H9 (cell line): Measurements from ENCODE around the gene ZNF341. TPM values are rescaled to one million over a fixed set of nuclear protein-coding genes. Genes with fewer than 3 reads are reported as not detected.

Source experiments
- DNase-seq: peaks from one replicate; pipeline ENCODE4 v3.0.0-alpha.2; 2017
- H2AFZ ChIP-seq: one replicate; pipeline ENCODE4 v1.6.1; 2013; ENCODE audit warnings: mild to moderate bottlenecking, low read length, control low read depth, moderate library complexity
- H2AK5ac ChIP-seq: 2 replicates; pipeline ENCODE4 v1.6.1; 2013; ENCODE audit warnings: low read length, control low read depth, mixed read lengths; ENCODE audit not compliant: insufficient read length
- H2BK120ac ChIP-seq: one replicate; pipeline ENCODE4 v1.6.1; 2013; ENCODE audit warnings: low read depth, mild to moderate bottlenecking, low read length, control low read depth, inconsistent platforms; ENCODE audit not compliant: poor library complexity, severe bottlenecking
- H2BK12ac ChIP-seq: 2 replicates; pipeline ENCODE4 v1.6.1; 2013; ENCODE audit warnings: low read length, control low read depth, mixed read lengths, low read depth; ENCODE audit not compliant: insufficient read length
- H2BK15ac ChIP-seq: 2 replicates; pipeline ENCODE4 v1.6.1; 2013; ENCODE audit warnings: low read depth, low read length, control low read depth
- H2BK20ac ChIP-seq: one replicate; pipeline ENCODE4 v1.6.1; 2013; ENCODE audit warnings: low read depth, mild to moderate bottlenecking, low read length, control low read depth, inconsistent platforms; ENCODE audit not compliant: poor library complexity, severe bottlenecking
- H2BK5ac ChIP-seq: 2 replicates; pipeline ENCODE4 v1.6.1; 2013; ENCODE audit warnings: low read length, control low read depth, mixed read lengths; ENCODE audit not compliant: insufficient read length
- H3K14ac ChIP-seq: 2 replicates; pipeline ENCODE4 v1.6.1; 2013; ENCODE audit warnings: low read length, control low read depth; ENCODE audit not compliant: insufficient read depth
- H3K18ac ChIP-seq: 2 replicates; pipeline ENCODE4 v1.6.1; 2013; ENCODE audit warnings: low read depth, mild to moderate bottlenecking, mixed read lengths, low read length, control low read depth; ENCODE audit not compliant: insufficient read length
- H3K23ac ChIP-seq: 2 replicates; pipeline ENCODE4 v1.6.1; 2013; ENCODE audit warnings: low read length, control low read depth, mixed read lengths, low read depth; ENCODE audit not compliant: insufficient read length
- H3K23me2 ChIP-seq: 2 replicates; pipeline ENCODE4 v1.6.1; 2013; ENCODE audit warnings: low read depth, mild to moderate bottlenecking, mixed read lengths, low read length, control low read depth; ENCODE audit not compliant: insufficient read length, poor library complexity, severe bottlenecking
- H3K27ac ChIP-seq: 2 replicates; pipeline ENCODE4 v1.5.1; 2013; ENCODE audit warnings: low read length, control low read depth, mixed read lengths, low read depth; ENCODE audit not compliant: insufficient read length
- H3K27me3 ChIP-seq: 2 replicates; pipeline ENCODE4 v1.6.1; 2013; ENCODE audit warnings: low read length, control low read depth, inconsistent platforms; ENCODE audit not compliant: insufficient read depth
- H3K4ac ChIP-seq: 2 replicates; pipeline ENCODE4 v1.6.1; 2013; ENCODE audit warnings: low read depth, mild to moderate bottlenecking, control low read depth, inconsistent platforms, low read length, moderate library complexity
- H3K4me1 ChIP-seq: 2 replicates; pipeline ENCODE4 v1.6.1; 2013; ENCODE audit warnings: low read length, control low read depth, inconsistent platforms; ENCODE audit not compliant: insufficient read depth
- H3K4me2 ChIP-seq: 2 replicates; pipeline ENCODE4 v1.6.1; 2013; ENCODE audit warnings: low read length, control low read depth, mixed read lengths; ENCODE audit not compliant: insufficient read length, insufficient read depth
- H3K56ac ChIP-seq: 2 replicates; pipeline ENCODE4 v1.6.1; 2013; ENCODE audit warnings: low read depth, mild to moderate bottlenecking, mixed read lengths, low read length, control low read depth; ENCODE audit not compliant: insufficient read length
- H3K79me1 ChIP-seq: 2 replicates; pipeline ENCODE4 v1.6.1; 2013; ENCODE audit warnings: low read depth, mild to moderate bottlenecking, moderate library complexity, low read length, control low read depth, inconsistent platforms; ENCODE audit not compliant: insufficient read depth, poor library complexity, severe bottlenecking
- H3K79me2 ChIP-seq: 2 replicates; pipeline ENCODE4 v1.6.1; 2013; ENCODE audit warnings: low read length, control low read depth, inconsistent platforms; ENCODE audit not compliant: insufficient read depth
- H3K9ac ChIP-seq: 2 replicates; pipeline ENCODE4 v1.6.1; 2013; ENCODE audit warnings: low read length, control low read depth, mixed read lengths; ENCODE audit not compliant: insufficient read length; ENCODE audit errors: extremely low read depth
- H3K9me3 ChIP-seq: one replicate; pipeline ENCODE4 v1.6.1; 2013; ENCODE audit warnings: low read depth, low read length, inconsistent platforms; ENCODE audit not compliant: control insufficient read depth
- H3T11ph ChIP-seq: one replicate; pipeline ENCODE4 v1.6.1; 2013; ENCODE audit warnings: mild to moderate bottlenecking, low read length, control low read depth, inconsistent platforms
- H4K20me1 ChIP-seq: one replicate; pipeline ENCODE4 v1.6.1; 2013; ENCODE audit not compliant: control insufficient read depth, insufficient read length, insufficient read depth
- H4K5ac ChIP-seq: 2 replicates; pipeline ENCODE4 v1.6.1; 2013; ENCODE audit warnings: low read depth, mild to moderate bottlenecking, mixed read lengths, low read length, control low read depth; ENCODE audit not compliant: insufficient read length
- H4K8ac ChIP-seq: replicated peaks from 2 replicates; pipeline ENCODE4 v1.6.1; 2013; ENCODE audit warnings: low read length, control low read depth, mixed read lengths, low read depth; ENCODE audit not compliant: insufficient read length
- H4K91ac ChIP-seq: 2 replicates; pipeline ENCODE4 v1.6.1; 2013; ENCODE audit warnings: low read depth, mild to moderate bottlenecking, moderate library complexity, mixed read lengths, low read length, control low read depth; ENCODE audit not compliant: insufficient read length
- H3K27ac Mint-ChIP-seq, 3 experiments: 2 replicates in 2 of 3; 3 replicates in 1 of 3; pipeline ENCODE4 v1.8.0; 2020 to 2021; ENCODE audit warnings: mixed read lengths in 3 of 3, mild to moderate bottlenecking in 1 of 3, moderate library complexity in 1 of 3
- H3K27me3 Mint-ChIP-seq: 2 replicates; pipeline ENCODE4 v1.8.0; 2021; ENCODE audit warnings: low read depth, mild to moderate bottlenecking, moderate library complexity, mixed read lengths
- H3K36me3 Mint-ChIP-seq, 3 experiments: 2 replicates in 2 of 3; 3 replicates in 1 of 3; pipeline ENCODE4 v1.8.0; 2020 to 2021; ENCODE audit warnings: low read depth in 3 of 3, mixed read lengths in 3 of 3; ENCODE audit not compliant: insufficient read depth in 1 of 3
- H3K4me1 Mint-ChIP-seq, 2 experiments: 2 replicates each; pipeline ENCODE4 v1.8.0; 2020; ENCODE audit warnings: mixed read lengths in 2 of 2
- H3K4me3 Mint-ChIP-seq, 2 experiments: 2 replicates in 1 of 2; 3 replicates in 1 of 2; pipeline ENCODE4 v1.8.0; 2020 to 2021; ENCODE audit warnings: mild to moderate bottlenecking in 2 of 2, mixed read lengths in 2 of 2, moderate library complexity in 1 of 2
- H3K9me3 Mint-ChIP-seq, 2 experiments: 2 replicates in 1 of 2; 3 replicates in 1 of 2; pipeline ENCODE4 v1.8.0; 2020; ENCODE audit warnings: mild to moderate bottlenecking in 2 of 2, mixed read lengths in 2 of 2, moderate library complexity in 1 of 2
- WGBS: extraction: QIAGEN DNeasy Blood & Tissue Kit; methylation state at CpG from one replicate; pipeline ENCODE4 v1.1.7; 2013; ENCODE audit warnings: missing lambda C conversion rate, low lambda C conversion rate, mixed read lengths; ENCODE audit not compliant: insufficient read length; ENCODE audit errors: extremely low coverage; 5-methylcytosine and 5-hydroxymethylcytosine counted together
- total RNA-seq: library from RNA; stranded (reverse); gene quantifications from 2 replicates; pipeline ENCODE4 v1.2.1, GENCODE V29; 2021
- TF ChIP-seq, protein P1 (sequence below): fragments of 200-600 bp; sonication (generic); conservative IDR thresholded peaks from 3 replicates; pipeline ENCODE4 v1.8.0; 2021; ENCODE audit warnings: antibody characterized with exemption, mild to moderate bottlenecking

The ZNF341 gene
- total RNA-seq, 1 experiment from 2014 or later, result 5.2 TPM

DNA sequence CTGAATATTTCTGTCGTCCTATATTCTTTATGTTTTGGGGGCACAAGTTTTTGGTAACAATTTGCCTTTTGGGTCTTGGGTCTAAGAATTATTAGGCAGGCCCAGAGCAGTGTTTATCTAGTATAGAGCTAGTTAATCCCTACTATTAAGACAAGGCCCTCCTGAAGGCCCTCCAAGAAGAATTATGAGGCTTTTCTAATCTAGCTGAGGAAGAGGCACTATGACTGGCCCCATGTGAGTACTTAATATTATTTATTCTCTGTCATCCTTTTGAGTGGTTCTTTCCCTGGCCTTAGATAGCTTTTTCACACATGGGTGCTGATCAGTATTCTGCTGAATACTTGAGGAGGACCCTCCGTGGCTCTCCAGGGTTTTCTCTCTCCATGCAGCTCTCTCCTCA is 104.5 kb downstream of the ZNF341 start:
- DNase-seq, result no peak
- Mint-ChIP-seq H3K27ac (peak overlapping the region in 1 of 3 experiments; percentile 83; a peak in 1 of 7 replicates), H3K36me3 (peaks cover 7 to 19% (median 12%) of the 10 kb centered on the region in 3 experiments; a peak in 6 of 7 replicates), H3K27me3 (no peaks in the 10 kb centered on the region), H3K4me1 (peaks cover 37 to 52% of the 10 kb centered on the region in 2 experiments), H3K9me3 (no peaks in the 10 kb centered on the region), H3K4me3 (no peak overlapping the region)
- Histone ChIP-seq H2BK12ac (no peak overlapping the region), H2BK20ac (no peak overlapping the region), H3K79me2 (no peaks in the 10 kb centered on the region), H4K91ac (no peak overlapping the region), H3K9me3 (no peaks in the 10 kb centered on the region), H3K14ac (no peak overlapping the region), H3K4me1 (peaks cover 5% of the 10 kb centered on the region), H3K27me3 (no peaks in the 10 kb centered on the region), H3K79me1 (peaks cover 3% of the 10 kb centered on the region), H3T11ph (no peak overlapping the region), H4K20me1 (no peaks in the 10 kb centered on the region), H4K8ac (no peak overlapping the region), H3K18ac (no peak overlapping the region), H2BK15ac (no peak overlapping the region), H3K9ac (no peak overlapping the region), H2AFZ (no peak overlapping the region), H3K27ac (no peak overlapping the region), H3K23me2 (no peaks in the 10 kb centered on the region), H3K4ac (no peak overlapping the region), H4K5ac (no peak overlapping the region), H3K23ac (no peak overlapping the region), H3K4me2 (no peak overlapping the region), H2BK5ac (no peak overlapping the region), H2AK5ac (no peak overlapping the region), H2BK120ac (no peak overlapping the region), H3K56ac (no peak overlapping the region)
- WGBS, result no CpG with 5 or more reads among the region's 2 CpGs
- TF ChIP-seq, protein P1, sequence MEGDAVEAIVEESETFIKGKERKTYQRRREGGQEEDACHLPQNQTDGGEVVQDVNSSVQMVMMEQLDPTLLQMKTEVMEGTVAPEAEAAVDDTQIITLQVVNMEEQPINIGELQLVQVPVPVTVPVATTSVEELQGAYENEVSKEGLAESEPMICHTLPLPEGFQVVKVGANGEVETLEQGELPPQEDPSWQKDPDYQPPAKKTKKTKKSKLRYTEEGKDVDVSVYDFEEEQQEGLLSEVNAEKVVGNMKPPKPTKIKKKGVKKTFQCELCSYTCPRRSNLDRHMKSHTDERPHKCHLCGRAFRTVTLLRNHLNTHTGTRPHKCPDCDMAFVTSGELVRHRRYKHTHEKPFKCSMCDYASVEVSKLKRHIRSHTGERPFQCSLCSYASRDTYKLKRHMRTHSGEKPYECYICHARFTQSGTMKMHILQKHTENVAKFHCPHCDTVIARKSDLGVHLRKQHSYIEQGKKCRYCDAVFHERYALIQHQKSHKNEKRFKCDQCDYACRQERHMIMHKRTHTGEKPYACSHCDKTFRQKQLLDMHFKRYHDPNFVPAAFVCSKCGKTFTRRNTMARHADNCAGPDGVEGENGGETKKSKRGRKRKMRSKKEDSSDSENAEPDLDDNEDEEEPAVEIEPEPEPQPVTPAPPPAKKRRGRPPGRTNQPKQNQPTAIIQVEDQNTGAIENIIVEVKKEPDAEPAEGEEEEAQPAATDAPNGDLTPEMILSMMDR, result no peak
